ENCODE measurements around the gene CERK.
"Not testable (repeated sequence)": the region's sequence is repeated elsewhere in the genome, so short reads cannot be mapped to it uniquely, and the experiment has no call there.

The CERK gene

GRCh38 chr22:46737976-46738646 is at the start of gene CERK:
Gene CERK, minus strand, starts transcription at chr22:46738252. Its CDS starts 104 bp downstream, at chr22:46738148.
- DNase-seq (ENCODE audit: low read depth in 2 of 2, low spot score in 1 of 2), result no peak

- DNase-seq (ENCODE audit: low read depth in 2 of 2, low spot score in 1 of 2), result no peak
Measured at GRCh38 chr22:46783721-46784120, 45.7 kb upstream of the CERK start.

- DNase-seq (ENCODE audit: low read depth in 2 of 2, low spot score in 1 of 2), result not testable (repeated sequence)
Measured at GRCh38 chr22:46782200-46782599, 44.1 kb upstream of the CERK start.

- DNase-seq (ENCODE audit: low read depth in 2 of 2, low spot score in 1 of 2), result no peak
Measured at GRCh38 chr22:46781291-46781690, 43.2 kb upstream of the CERK start.

- no peak for DNase-seq (ENCODE audit: low read depth in 2 of 2, low spot score in 1 of 2)
Measured at GRCh38 chr22:46780453-46780852, 42.4 kb upstream of the CERK start.

GRCh38 chr22:46779651-46780050 is 41.6 kb upstream of the CERK start:
- DNase-seq (ENCODE audit: low read depth in 2 of 2, low spot score in 1 of 2), result no peak

GRCh38 chr22:46779023-46779422 is 41.0 kb upstream of the CERK start:
- DNase-seq (ENCODE audit: low read depth in 2 of 2, low spot score in 1 of 2), result no peak

- DNase-seq (ENCODE audit: low read depth in 2 of 2, low spot score in 1 of 2), result no peak
Measured at GRCh38 chr22:46777609-46777970, 39.5 kb upstream of the CERK start.

GRCh38 chr22:46776876-46777608 is 39.0 kb upstream of the CERK start:
- no peak for DNase-seq (ENCODE audit: low read depth in 2 of 2, low spot score in 1 of 2)

GRCh38 chr22:46775850-46776826 is 38.1 kb upstream of the CERK start:
- no peak for DNase-seq (ENCODE audit: low read depth in 2 of 2, low spot score in 1 of 2)

GRCh38 chr22:46774980-46775849 is 37.2 kb upstream of the CERK start:
- no peak for DNase-seq (ENCODE audit: low read depth in 2 of 2, low spot score in 1 of 2)

GRCh38 chr22:46774253-46774979 is 36.4 kb upstream of the CERK start:
- no peak for DNase-seq (ENCODE audit: low read depth in 2 of 2, low spot score in 1 of 2)

- DNase-seq (ENCODE audit: low read depth in 2 of 2, low spot score in 1 of 2), result no peak
Measured at GRCh38 chr22:46773076-46773475, 35.0 kb upstream of the CERK start.

- DNase-seq (ENCODE audit: low read depth in 2 of 2, low spot score in 1 of 2), result no peak
Measured at GRCh38 chr22:46770726-46771125, 32.7 kb upstream of the CERK start.

- DNase-seq (ENCODE audit: low read depth in 2 of 2, low spot score in 1 of 2), result no peak
Measured at GRCh38 chr22:46770151-46770641, 32.1 kb upstream of the CERK start.

GRCh38 chr22:46769706-46770105 is 31.7 kb upstream of the CERK start:
- DNase-seq (ENCODE audit: low read depth in 2 of 2, low spot score in 1 of 2), result no peak

GRCh38 chr22:46769191-46769675 is 31.2 kb upstream of the CERK start:
- DNase-seq (ENCODE audit: low read depth in 2 of 2, low spot score in 1 of 2), result no peak

- no peak for DNase-seq (ENCODE audit: low read depth in 2 of 2, low spot score in 1 of 2)
Measured at GRCh38 chr22:46767249-46767985, 29.4 kb upstream of the CERK start.

GRCh38 chr22:46766611-46767010 is 28.6 kb upstream of the CERK start:
- DNase-seq (ENCODE audit: low read depth in 2 of 2, low spot score in 1 of 2), result no peak

Measured in stimulated activated CD8-positive, alpha-beta memory T cell treated with anti-CD3 and anti-CD28 coated beads, Interleukin-4, amount 100 ng/mL, for 1 hour (primary cell).